ENCODE data around the gene PPARA.

- TF ChIP-seq, protein P1, sequence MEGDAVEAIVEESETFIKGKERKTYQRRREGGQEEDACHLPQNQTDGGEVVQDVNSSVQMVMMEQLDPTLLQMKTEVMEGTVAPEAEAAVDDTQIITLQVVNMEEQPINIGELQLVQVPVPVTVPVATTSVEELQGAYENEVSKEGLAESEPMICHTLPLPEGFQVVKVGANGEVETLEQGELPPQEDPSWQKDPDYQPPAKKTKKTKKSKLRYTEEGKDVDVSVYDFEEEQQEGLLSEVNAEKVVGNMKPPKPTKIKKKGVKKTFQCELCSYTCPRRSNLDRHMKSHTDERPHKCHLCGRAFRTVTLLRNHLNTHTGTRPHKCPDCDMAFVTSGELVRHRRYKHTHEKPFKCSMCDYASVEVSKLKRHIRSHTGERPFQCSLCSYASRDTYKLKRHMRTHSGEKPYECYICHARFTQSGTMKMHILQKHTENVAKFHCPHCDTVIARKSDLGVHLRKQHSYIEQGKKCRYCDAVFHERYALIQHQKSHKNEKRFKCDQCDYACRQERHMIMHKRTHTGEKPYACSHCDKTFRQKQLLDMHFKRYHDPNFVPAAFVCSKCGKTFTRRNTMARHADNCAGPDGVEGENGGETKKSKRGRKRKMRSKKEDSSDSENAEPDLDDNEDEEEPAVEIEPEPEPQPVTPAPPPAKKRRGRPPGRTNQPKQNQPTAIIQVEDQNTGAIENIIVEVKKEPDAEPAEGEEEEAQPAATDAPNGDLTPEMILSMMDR (IDR thresholded peaks at IDR 0.05) = no peak
- TF ChIP-seq POLR2A (IDR thresholded peaks at IDR 0.05) = no peak
Observed at GRCh38 chr22:46145361-46145851, 4.9 kb upstream of the PPARA start.
